CD14-positive monocyte (primary cell): ENCODE results near the gene TRAPPC6A. TPM values are rescaled to one million over a fixed set of nuclear protein-coding genes. Genes with fewer than 3 reads are reported as not detected.

Source experiments
- DNase-seq, 3 donors: peaks; one replicate each; pipeline ENCODE4 v3.0.0-alpha.2; 2011 to 2022
- H2AFZ ChIP-seq: 2 replicates; pipeline ENCODE4 v1.6.0; 2012; ENCODE audit warnings: mild to moderate bottlenecking, low read depth, low read length, inconsistent platforms; ENCODE audit not compliant: insufficient read depth, poor library complexity, severe bottlenecking
- H3K27ac ChIP-seq, 2 donors: 1 replicate in 1 of 2; 2 replicates in 1 of 2; pipeline ENCODE4 v1.5.1; 2012 to 2013; ENCODE audit warnings: low read length in 2 of 2, control low read depth in 1 of 2, inconsistent platforms in 1 of 2, low read depth in 1 of 2, mild to moderate bottlenecking in 1 of 2
- H3K27me3 ChIP-seq, 2 donors: one replicate each; pipeline versions ENCODE4 v1.6.0 to v1.6.1; 2011 to 2013; ENCODE audit warnings: low read length in 2 of 2; ENCODE audit not compliant: control insufficient read depth in 2 of 2, insufficient read depth in 2 of 2
- H3K36me3 ChIP-seq, 2 donors: replicated peaks in 1 of 2; 1 replicate in 1 of 2; 2 replicates in 1 of 2; pipeline versions ENCODE4 v1.5.1 to v1.6.1; 2012 to 2013; ENCODE audit warnings: low read length in 2 of 2, control low read depth in 1 of 2, inconsistent platforms in 1 of 2, mild to moderate bottlenecking in 1 of 2; ENCODE audit not compliant: insufficient read depth in 2 of 2, control insufficient read depth in 1 of 2
- H3K4me1 ChIP-seq, 2 donors: 1 replicate in 1 of 2; 2 replicates in 1 of 2; pipeline versions ENCODE4 v1.5.1 to v1.6.1; 2012 to 2013; ENCODE audit warnings: low read length in 2 of 2, control low read depth in 1 of 2, inconsistent platforms in 1 of 2, mild to moderate bottlenecking in 1 of 2, moderate library complexity in 1 of 2; ENCODE audit not compliant: insufficient read depth in 2 of 2, control insufficient read depth in 1 of 2
- H3K4me2 ChIP-seq: replicated peaks from 2 replicates; pipeline ENCODE3; 2012; ENCODE audit warnings: low read length, moderate library complexity, mild to moderate bottlenecking; ENCODE audit not compliant: poor library complexity, severe bottlenecking; ENCODE audit errors: extremely low read depth
- H3K4me3 ChIP-seq, 3 experiments: fragments of 200-600 bp in 1 of 3; sonication (generic) in 1 of 3; replicated peaks in 1 of 3; 1 replicate in 2 of 3; 2 replicates in 1 of 3; pipeline ENCODE4 v1.5.1; 2011 to 2013; ENCODE audit warnings: low read length in 3 of 3, mild to moderate bottlenecking in 3 of 3, control low read depth in 2 of 3, low read depth in 2 of 3, inconsistent platforms in 1 of 3, moderate library complexity in 1 of 3
- H3K79me2 ChIP-seq: 2 replicates; pipeline ENCODE4 v1.6.0; 2012; ENCODE audit warnings: mild to moderate bottlenecking, control low read depth, inconsistent platforms, low read length, moderate library complexity; ENCODE audit not compliant: insufficient read depth
- H3K9ac ChIP-seq: 2 replicates; pipeline ENCODE4 v1.6.0; 2017; ENCODE audit warnings: low read length, mild to moderate bottlenecking; ENCODE audit not compliant: insufficient read depth, poor library complexity, severe bottlenecking
- H3K9me3 ChIP-seq, 2 donors: replicated peaks in 1 of 2; 1 replicate in 1 of 2; 2 replicates in 1 of 2; pipeline versions ENCODE4 v1.5.1 to v1.6.1; 2012 to 2013; ENCODE audit warnings: low read length in 2 of 2, control low read depth in 1 of 2; ENCODE audit not compliant: control insufficient read depth in 1 of 2, insufficient read depth in 1 of 2
- H4K20me1 ChIP-seq: 2 replicates; pipeline ENCODE4 v1.6.0; 2012; ENCODE audit warnings: mild to moderate bottlenecking, low read length, control low read depth, moderate library complexity; ENCODE audit not compliant: insufficient read depth
- H3K27ac Mint-ChIP-seq, 7 donors: one replicate each; pipeline ENCODE4 v1.8.0; 2020; ENCODE audit warnings: mild to moderate bottlenecking in 7 of 7, mixed read lengths in 7 of 7, moderate library complexity in 6 of 7, inconsistent platforms in 2 of 7
- H3K27me3 Mint-ChIP-seq, 3 donors: one replicate each; pipeline ENCODE4 v1.8.0; 2021 to 2022; ENCODE audit warnings: low read depth in 3 of 3, mild to moderate bottlenecking in 3 of 3, mixed read lengths in 3 of 3, moderate library complexity in 3 of 3, inconsistent platforms in 1 of 3
- H3K36me3 Mint-ChIP-seq, 2 donors: one replicate each; pipeline ENCODE4 v1.8.0; 2020; ENCODE audit warnings: mixed read lengths in 2 of 2, inconsistent platforms in 1 of 2, mild to moderate bottlenecking in 1 of 2
- H3K4me1 Mint-ChIP-seq: one replicate; pipeline ENCODE4 v1.8.0; 2020; ENCODE audit warnings: mild to moderate bottlenecking, mixed read lengths
- H3K4me3 Mint-ChIP-seq, 2 donors: one replicate each; pipeline ENCODE4 v1.8.0; 2020; ENCODE audit warnings: mild to moderate bottlenecking in 2 of 2, mixed read lengths in 2 of 2, moderate library complexity in 1 of 2
- H3K9me3 Mint-ChIP-seq, 7 donors: one replicate each; pipeline ENCODE4 v1.8.0; 2020 to 2022; ENCODE audit warnings: mixed read lengths in 7 of 7, mild to moderate bottlenecking in 6 of 7, moderate library complexity in 6 of 7, inconsistent platforms in 2 of 7
- CTCF ChIP-seq: fragments of 200-600 bp; IDR thresholded peaks from one replicate; pipeline ENCODE4 v1.8.0; 2022; ENCODE audit warnings: antibody characterized with exemption, mild to moderate bottlenecking
- WGBS: methylation state at CpG from one replicate; pipeline ENCODE4 v1.1.5; 2013; ENCODE audit warnings: missing lambda C conversion rate; ENCODE audit not compliant: insufficient coverage; 5-methylcytosine and 5-hydroxymethylcytosine counted together
- intact Hi-C, 2 donors: fragments of 100-400 bp; cut with micrococcal nuclease; formaldehyde crosslinking; loops; one replicate each; pipeline versions ENCODE4 v1.15.0 to v1.15.1; 2023
- polyA plus RNA-seq, 3 donors: library from polyadenylated mRNA; depleted of rRNA in 1 of 3; unstranded in 2 of 3; stranded (reverse) in 1 of 3; fragments of 300-500 nt in 2 of 3; fragments of >200 nt in 1 of 3; fragmentation: Illumina TruSeq in 2 of 3; gene quantifications; 1 replicate in 2 of 3; 2 replicates in 1 of 3; pipeline ENCODE4 v1.2.3, GENCODE V29; 2012 to 2021

TRAPPC6A gene
- polyA plus RNA-seq, 3 donors = 49.7 to 82.7 (median 63.4) TPM

- peaks cover 56 to 83% (median 71%) of the 10 kb centered on the region in 3 donors for H3K27me3 Mint-ChIP-seq
- Histone ChIP-seq H3K79me2 (no peaks in the 10 kb centered on the region), H3K9ac (no peak overlapping the region), H3K36me3 (no peaks in the 10 kb centered on the region), H3K9me3 (peaks cover 0 to 19% of the 10 kb centered on the region in 2 donors), H2AFZ (no peak overlapping the region), H3K27me3 (peaks cover 14 to 44% of the 10 kb centered on the region in 2 donors), H3K4me2 (no peak overlapping the region), H3K27ac (no peak overlapping the region), H3K4me3 (no peak overlapping the region), H4K20me1 (no peaks in the 10 kb centered on the region), H3K4me1 (peaks cover 14 to 24% of the 10 kb centered on the region in 2 donors)
- intact Hi-C loops = no loop called here
- TF ChIP-seq CTCF = no peak
- peaks cover 0 to 18% (median 10%) of the 10 kb centered on the region in 7 donors for H3K9me3 Mint-ChIP-seq
- H3K4me1 Mint-ChIP-seq = peaks cover 18% of the 10 kb centered on the region
- peaks cover 0 to 7% of the 10 kb centered on the region in 2 donors for H3K36me3 Mint-ChIP-seq
- H3K4me3 Mint-ChIP-seq = no peak overlapping the region
- WGBS = 96% methylated on average over 10 of the region's 11 CpGs
- DNase-seq = no peak
- H3K27ac Mint-ChIP-seq = no peak overlapping the region
Observed at GRCh38 chr19:45156011-45156630, 21.9 kb downstream of the TRAPPC6A start.

- 66% methylated on average over 12 of the region's 19 CpGs for WGBS
- Histone ChIP-seq H3K4me1 (peaks cover 14 to 24% of the 10 kb centered on the region in 2 donors), H4K20me1 (no peaks in the 10 kb centered on the region), H3K4me2 (peak overlapping the region; percentile 57), H3K9me3 (peaks cover 0 to 19% of the 10 kb centered on the region in 2 donors), H3K36me3 (no peaks in the 10 kb centered on the region), H3K9ac (no peak overlapping the region), H3K79me2 (no peaks in the 10 kb centered on the region), H3K27ac (no peak overlapping the region), H2AFZ (no peak overlapping the region), H3K27me3 (peaks cover 14 to 47% of the 10 kb centered on the region in 2 donors), H3K4me3 (peak overlapping the region in 1 of 3 experiments; percentile 44)
- Mint-ChIP-seq H3K9me3 (peaks cover 0 to 18% (median 10%) of the 10 kb centered on the region in 7 donors), H3K4me1 (peaks cover 18% of the 10 kb centered on the region), H3K4me3 (peak overlapping the region in 1 of 2 donors; percentile 81), H3K27me3 (peaks cover 50 to 78% (median 70%) of the 10 kb centered on the region in 3 donors), H3K27ac (no peak overlapping the region), H3K36me3 (peaks cover 0 to 7% of the 10 kb centered on the region in 2 donors)
- TF ChIP-seq CTCF = no peak
- no peak for DNase-seq
- intact Hi-C loops = no loop called here
Observed at GRCh38 chr19:45154064-45154827, 23.8 kb downstream of the TRAPPC6A start.
